GM12801 (cell line): ENCODE measurements around the gene SBDS.

Experiments
- TF ChIP-seq, protein P1 (sequence below): IDR thresholded peaks from one replicate; pipeline ENCODE4 v1.5.1; 2011; ENCODE audit warnings: control low read depth; ENCODE audit not compliant: insufficient read length; ENCODE audit errors: extremely low read depth

The SBDS gene

DNA sequence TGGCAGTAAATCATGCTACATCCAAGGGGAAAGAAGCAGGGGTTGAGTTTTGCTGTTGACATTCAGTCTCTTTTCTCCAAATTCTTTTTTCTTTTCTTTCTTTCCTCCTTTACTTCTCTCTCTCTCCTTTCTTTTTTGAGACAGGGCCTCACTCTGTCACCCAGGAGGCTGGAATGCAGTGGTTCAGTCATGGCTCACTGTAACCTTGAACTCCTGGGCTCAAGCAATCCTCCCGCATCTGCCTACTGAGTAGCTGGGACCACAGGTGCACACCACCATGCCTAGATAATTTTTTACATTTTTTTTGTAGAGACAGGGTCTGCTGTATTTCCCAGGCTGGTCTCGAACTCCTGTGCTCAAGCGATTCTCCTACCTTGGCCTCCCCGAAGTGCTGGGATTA lies 35.2 kb downstream of the SBDS start:
- TF ChIP-seq, protein P1, sequence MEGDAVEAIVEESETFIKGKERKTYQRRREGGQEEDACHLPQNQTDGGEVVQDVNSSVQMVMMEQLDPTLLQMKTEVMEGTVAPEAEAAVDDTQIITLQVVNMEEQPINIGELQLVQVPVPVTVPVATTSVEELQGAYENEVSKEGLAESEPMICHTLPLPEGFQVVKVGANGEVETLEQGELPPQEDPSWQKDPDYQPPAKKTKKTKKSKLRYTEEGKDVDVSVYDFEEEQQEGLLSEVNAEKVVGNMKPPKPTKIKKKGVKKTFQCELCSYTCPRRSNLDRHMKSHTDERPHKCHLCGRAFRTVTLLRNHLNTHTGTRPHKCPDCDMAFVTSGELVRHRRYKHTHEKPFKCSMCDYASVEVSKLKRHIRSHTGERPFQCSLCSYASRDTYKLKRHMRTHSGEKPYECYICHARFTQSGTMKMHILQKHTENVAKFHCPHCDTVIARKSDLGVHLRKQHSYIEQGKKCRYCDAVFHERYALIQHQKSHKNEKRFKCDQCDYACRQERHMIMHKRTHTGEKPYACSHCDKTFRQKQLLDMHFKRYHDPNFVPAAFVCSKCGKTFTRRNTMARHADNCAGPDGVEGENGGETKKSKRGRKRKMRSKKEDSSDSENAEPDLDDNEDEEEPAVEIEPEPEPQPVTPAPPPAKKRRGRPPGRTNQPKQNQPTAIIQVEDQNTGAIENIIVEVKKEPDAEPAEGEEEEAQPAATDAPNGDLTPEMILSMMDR = no peak

DNA sequence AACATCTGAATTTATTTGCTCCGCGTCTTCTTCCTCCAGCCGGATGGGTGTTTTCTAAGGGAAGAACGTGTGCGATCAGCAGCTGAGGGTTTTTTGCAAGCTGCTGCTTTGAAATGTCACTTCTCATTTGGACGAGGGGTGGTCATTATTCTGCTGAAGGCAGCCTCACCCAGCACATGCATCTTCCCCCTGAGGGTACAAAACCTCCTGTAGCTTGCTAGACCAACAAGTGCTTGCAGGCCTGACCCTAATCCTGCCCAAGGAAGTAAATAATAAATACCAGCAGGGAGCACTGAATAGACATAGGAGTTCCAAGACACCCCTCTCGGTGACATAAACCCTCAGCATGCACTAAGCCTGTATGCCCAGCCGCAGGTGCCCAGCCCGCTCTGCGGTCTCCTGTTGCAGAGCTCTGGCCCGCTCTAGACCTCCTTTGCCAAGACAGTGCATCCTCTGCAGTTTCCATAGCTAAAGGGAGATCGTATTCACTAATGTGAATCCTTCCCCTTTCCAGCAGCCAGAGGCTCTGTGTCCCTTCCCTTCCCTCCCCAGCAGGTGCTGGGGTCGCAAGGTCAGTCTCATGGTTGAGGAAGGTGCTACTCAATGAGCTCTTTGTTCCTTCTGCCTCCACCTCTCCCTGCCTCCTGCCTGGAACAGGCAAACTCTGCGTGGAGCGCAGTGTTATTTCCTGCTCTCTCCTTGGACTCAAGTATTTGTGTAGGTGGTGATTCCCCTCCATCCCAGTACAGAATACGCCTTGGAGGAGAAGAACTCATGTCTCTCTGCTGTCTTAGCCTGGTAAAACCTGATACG lies 36.6 kb downstream of the SBDS start:
- TF ChIP-seq, protein P1 = no peak

DNA sequence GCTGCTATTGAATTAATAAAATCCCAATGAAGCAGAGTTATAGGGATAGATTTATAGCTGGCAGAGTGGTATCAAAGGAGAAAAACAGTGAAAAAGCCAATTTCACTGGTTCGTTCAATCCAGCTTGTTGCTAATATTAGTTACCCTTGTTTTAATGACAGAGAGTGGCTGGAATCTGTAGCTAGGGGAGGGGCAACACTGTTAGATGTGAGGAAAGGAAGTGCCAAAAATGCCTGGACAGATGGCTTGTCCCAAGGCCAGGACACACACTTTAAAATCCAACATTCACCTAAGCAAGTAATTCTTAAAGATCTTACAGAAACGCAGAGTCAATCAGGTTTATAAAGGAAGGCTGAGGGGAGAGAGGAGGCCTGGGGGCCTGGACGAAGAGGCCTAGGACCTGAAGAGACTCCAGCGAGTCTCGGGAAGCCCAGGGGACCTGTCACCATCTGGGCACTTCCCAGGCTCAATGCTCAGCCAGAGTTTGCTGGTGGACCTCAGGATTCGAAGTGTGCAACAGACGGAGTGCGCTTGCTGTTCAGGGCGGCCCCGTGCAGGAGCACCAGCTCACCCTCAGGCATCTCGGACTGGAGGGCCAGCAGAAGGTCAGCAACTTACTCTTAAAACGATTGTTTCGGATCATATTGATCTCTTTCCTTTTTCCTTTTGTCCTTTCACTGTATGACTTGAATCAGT lies 37.6 kb downstream of the SBDS start:
- TF ChIP-seq, protein P1 = no peak

DNA sequence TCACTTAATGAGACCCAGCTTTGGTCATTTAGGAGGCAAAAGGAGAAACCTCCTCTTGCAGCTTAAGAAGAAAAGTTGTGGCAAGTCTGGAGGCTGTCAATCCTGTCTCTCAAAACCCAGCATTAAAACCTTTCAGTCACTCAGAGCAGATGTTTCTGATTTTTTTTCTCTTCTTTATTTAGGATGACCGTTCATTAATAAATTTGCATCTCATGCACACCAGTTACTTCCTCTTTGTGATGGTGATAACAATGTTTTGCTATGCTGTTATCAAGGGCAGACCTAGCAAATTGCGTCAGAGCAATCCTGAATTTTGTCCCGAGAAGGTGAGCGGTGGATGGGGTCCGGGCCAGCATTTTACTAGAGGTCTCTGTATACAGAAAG lies 42.4 kb downstream of the SBDS start:
- TF ChIP-seq, protein P1 = no peak

DNA sequence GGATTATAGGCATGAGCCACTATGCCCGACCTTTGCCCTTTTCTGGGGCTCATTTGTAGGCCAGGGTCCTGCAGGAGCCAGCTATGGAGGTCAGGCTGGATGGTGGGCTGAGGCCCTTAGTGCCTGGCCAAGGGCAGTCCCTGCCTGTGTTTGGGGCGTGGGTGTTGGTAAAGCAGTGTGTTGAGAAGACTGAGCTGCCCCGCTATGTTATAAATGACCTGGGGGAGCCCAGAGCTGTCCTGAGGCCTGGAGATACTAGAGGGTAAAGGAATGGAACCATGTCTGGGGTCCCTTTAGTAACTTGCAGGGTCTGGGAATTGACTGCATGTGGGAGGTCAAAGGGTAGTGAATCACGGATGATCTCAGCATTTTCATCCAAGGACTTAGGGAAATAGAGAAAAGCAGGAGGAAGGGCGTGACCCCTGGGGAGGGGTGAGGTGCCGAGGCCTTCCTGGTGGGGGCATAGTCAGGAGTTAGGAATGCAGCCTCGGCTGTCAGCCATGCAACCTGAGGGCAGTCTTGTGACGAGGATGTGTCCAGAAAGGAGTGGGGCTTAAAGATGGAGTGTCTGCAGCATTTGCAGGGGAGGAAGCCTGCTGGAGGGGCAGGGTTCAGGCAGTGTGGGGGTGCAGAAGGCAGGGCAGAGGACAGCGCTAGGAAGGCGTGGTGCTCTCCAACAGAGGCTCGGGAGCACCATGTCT lies 42.9 kb downstream of the SBDS start:
- TF ChIP-seq, protein P1 = no peak

DNA sequence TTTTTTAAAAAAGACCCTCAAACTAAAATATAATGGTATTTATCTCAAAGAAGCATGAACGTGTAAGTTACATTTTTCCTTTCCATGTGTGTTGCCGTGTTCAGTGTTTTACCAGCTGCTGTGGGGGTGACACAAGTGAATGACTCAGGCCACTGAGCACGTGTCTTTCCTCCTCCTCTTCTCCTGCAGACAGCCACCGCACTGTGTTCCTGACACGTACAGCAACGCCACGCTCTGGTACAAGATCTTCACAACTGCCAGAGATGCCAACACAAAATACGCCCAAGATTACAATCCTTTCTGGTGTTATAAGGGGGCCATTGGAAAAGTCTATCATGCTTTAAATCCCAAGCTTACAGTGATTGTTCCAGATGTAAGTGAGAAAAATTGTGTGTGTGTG lies 44.6 kb downstream of the SBDS start:
- TF ChIP-seq, protein P1 = no peak

DNA sequence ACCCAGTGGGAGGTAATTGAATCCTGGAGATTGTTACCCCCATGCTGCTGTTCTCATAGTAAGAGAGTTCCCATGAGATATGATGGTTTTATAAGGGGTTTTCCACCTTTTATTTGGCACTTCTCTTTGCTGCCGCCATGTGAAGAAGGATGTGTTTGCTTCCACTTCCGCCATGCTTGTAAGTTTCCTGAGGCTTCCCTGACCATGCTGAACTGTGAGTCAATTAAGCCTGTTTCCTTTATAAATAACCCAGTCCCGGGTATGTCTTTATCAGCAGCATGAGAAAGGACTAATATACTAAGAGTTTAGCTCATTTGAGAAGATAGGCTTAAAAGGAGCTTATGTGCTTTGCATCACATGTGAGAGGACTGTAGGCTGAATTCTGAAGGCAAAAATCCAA lies 45.1 kb downstream of the SBDS start:
- TF ChIP-seq, protein P1 = no peak
